Right lung (tissue), 5 donors: ENCODE results near the gene FHIP1B. TPM values are rescaled to one million over a fixed set of nuclear protein-coding genes. Genes with fewer than 3 reads are reported as not detected.

ENCODE experiments used
- DNase-seq, 2 donors: peaks; one replicate each; pipeline ENCODE4 v3.0.0-alpha.2; 2013
- polyA plus RNA-seq, 5 donors: library from polyadenylated mRNA; unstranded; fragments of 120-200 nt; gene quantifications; one replicate each; pipeline versions ENCODE4 v1.2.1 to v1.2.3, GENCODE V29; 2013; ENCODE audit warnings: inconsistent platforms in 1 of 5, low replicate concordance in 1 of 5; ENCODE audit not compliant: insufficient read length in 5 of 5, insufficient read depth in 1 of 5

Gene FHIP1B
- polyA plus RNA-seq, 5 donors = 45.8 to 65.5 (median 60.2) TPM

- no peak for DNase-seq
These were observed 31.1 kb downstream of the FHIP1B start for GRCh38 chr11:6203327-6203726.

DNA sequence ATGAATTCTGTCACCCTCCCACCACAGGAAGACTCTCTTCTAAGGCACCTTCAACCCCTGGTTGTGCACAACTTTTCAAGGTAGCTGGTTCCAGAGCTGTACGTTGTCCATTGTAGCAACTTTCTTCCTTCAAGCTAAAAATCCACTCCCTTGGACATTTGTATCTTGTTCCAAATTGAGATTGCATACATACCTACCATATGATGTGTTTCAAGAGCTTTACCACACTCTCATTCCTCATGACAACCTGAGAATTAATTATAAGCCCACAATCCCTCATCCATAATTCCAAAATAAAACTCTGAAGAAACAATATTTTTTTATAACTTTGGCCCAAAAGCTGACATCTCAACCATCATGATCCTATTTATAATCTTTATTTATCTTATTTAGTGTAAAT is 32.4 kb downstream of the FHIP1B start:
- no peak for DNase-seq

- no peak for DNase-seq
These were observed 33.0 kb downstream of the FHIP1B start for GRCh38 chr11:6201481-6201880.

DNA sequence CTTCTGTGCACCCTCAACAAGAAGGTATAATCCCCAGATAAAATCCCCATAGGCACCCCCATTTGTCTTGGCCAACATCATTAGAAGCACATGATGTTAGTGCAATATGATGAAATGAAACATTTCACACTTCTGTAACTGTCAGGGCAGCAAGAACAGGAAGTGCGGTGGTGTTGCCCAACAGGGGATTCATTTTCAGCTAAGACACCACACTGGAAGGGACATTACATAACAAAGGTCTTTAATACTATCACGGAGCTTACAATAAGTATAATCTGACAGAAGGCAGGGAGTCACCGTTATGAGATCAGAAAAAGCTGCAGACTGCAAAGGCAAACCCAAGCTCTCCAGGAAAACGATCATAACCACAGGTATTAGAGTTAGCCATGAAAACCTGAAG is 33.5 kb downstream of the FHIP1B start:
- peak; percentile 2 for DNase-seq

GRCh38 chr11:6199174-6199810 is 35.1 kb downstream of the FHIP1B start, which contains the start of gene OR52W1:
Gene OR52W1 (plus strand): TSS chr11:6199224. CDS start chr11:6199224, 0 bp downstream.
- no peak for DNase-seq

DNA sequence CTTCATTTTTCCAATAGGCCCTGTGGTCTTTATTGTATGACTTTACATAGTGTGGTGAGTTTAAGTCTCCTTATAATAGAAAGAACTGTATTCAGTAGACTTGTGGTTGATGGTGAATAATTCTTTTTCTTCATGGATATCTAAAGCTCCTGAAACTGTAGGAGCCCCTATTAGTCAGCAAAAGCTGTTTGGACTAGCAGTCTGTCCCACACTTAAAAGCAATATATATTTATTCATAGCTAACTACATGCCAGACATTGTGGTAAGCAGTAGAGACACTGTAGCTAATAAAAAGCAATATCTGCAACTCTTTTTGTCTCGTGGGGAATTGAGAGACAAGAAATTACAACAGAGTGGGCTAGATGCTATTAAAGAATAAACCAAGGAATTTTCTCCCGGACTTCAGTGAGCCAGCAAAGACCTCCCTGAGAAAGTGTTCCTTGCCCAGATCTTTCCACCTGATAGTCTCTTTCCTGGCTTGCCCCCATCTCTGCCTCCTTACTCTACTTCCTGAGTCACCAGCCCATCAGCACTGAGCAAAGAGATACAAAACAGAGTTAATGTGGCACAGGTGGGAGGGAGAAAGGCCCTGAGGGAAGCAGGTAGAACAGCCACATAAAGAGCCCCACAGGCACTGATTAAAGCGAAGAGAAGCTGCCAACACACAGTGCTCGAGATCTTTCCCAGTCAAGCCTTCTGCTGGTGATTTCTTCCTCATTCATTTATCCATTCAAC is 36.8 kb downstream of the FHIP1B start:
- no peak for DNase-seq

- no peak for DNase-seq
These were observed 38.0 kb downstream of the FHIP1B start for GRCh38 chr11:6196396-6196795.

- DNase-seq = no peak
These were observed 40.3 kb downstream of the FHIP1B start for GRCh38 chr11:6194065-6194581.

GRCh38 chr11:6191742-6192141 is 42.7 kb downstream of the FHIP1B start:
- no peak for DNase-seq

DNA sequence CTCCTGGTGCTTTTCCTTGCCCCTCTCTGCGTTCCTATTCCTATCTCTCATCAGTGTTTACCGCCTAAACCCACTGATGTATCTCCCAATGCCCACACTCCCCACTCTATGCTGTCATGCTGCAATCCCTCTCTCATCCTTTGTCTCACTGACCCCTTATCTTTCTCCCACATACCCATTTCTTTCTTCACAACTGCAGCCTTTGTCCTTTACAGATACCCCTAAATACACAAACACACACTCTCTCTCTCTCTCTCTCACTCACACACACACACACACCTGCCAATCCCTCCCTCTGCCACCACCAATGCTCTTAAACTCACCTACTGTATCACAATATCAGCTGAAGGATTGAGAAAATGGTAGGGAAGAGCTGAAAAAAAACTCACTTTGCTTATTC is 59.0 kb downstream of the FHIP1B start:
- no peak for DNase-seq

- no peak for DNase-seq
These were observed 64.2 kb downstream of the FHIP1B start, which contains the start of gene OR52B2 for GRCh38 chr11:6170226-6170625. Gene OR52B2 (minus strand): TSS chr11:6170326. CDS start chr11:6170326, 0 bp downstream.

Other genes starting within 250 kb of the FHIP1B start
- not detected for gene OR52L1, start 247.7 kb downstream of the FHIP1B start, polyA plus RNA-seq
- under 1 TPM in 4 of 5 donors, not detected in 1; 0.04 to 0.13 (median 0.05) TPM for gene OR56A4, start 227.7 kb downstream of the FHIP1B start, polyA plus RNA-seq
- not detected for gene OR56A1, start 203.9 kb downstream of the FHIP1B start, polyA plus RNA-seq
- under 1 TPM in 2 of 5 donors, not detected in 3; 0.13 to 0.29 TPM for gene OR56B4, start 127.0 kb downstream of the FHIP1B start, polyA plus RNA-seq
- not detected for gene OR52B2, start 64.3 kb downstream of the FHIP1B start, polyA plus RNA-seq
- gene OR52W1, start 35.4 kb downstream of the FHIP1B start, polyA plus RNA-seq = under 1 TPM in 1 of 5 donors, not detected in 4; 0.22 TPM
- gene C11orf42, start 29.1 kb downstream of the FHIP1B start, polyA plus RNA-seq = 1 to 10 TPM in 3 of 5 donors, under 1 TPM in 2; 0.60 to 1.8 (median 1.1) TPM
- gene CNGA4, start 4.5 kb upstream of the FHIP1B start, polyA plus RNA-seq = 1 to 10 TPM; 1.2 to 1.9 (median 1.5) TPM
- gene CCKBR, start 25.2 kb upstream of the FHIP1B start, polyA plus RNA-seq = under 1 TPM; 0.18 to 0.31 (median 0.25) TPM
- 10 to 100 TPM; 16.1 to 53.1 (median 23.8) TPM for gene CAVIN3, start 85.9 kb upstream of the FHIP1B start, polyA plus RNA-seq
- gene SMPD1, start 155.8 kb upstream of the FHIP1B start, polyA plus RNA-seq = 10 to 100 TPM; 18.7 to 28.7 (median 22.0) TPM
- gene APBB1, start 184.5 kb upstream of the FHIP1B start, polyA plus RNA-seq = 10 to 100 TPM; 37.6 to 47.4 (median 44.0) TPM
- 1 to 10 TPM; 5.3 to 8.8 (median 8.7) TPM for gene HPX, start 206.4 kb upstream of the FHIP1B start, polyA plus RNA-seq
- 10 to 100 TPM; 23.1 to 37.9 (median 27.7) TPM for gene TRIM3, start 239.3 kb upstream of the FHIP1B start, polyA plus RNA-seq
- 10 to 100 TPM; 63.9 to 76.8 (median 71.8) TPM for gene ARFIP2, start 246.7 kb upstream of the FHIP1B start, polyA plus RNA-seq
- gene TIMM10B, start 246.9 kb upstream of the FHIP1B start, polyA plus RNA-seq = 10 to 100 TPM; 27.2 to 33.0 (median 29.8) TPM